Natural killer cell (primary cell): ENCODE measurements around the gene FAM236C. TPM values are rescaled to one million over a fixed set of nuclear protein-coding genes. Genes with fewer than 3 reads are reported as not detected.
A peak's percentile ranks its signal among the peaks of the same experiment; 100 is the strongest.
"Not testable (repeated sequence)": the region's sequence is repeated elsewhere in the genome, so short reads cannot be mapped to it uniquely, and the experiment has no call there.

Source experiments
- ATAC-seq, 3 donors: fragments of 150-1000 bp in 2 of 3; fragments of 200-7000 bp in 1 of 3; cut with Tn5 transposase; 1 replicate in 1 of 3; 2 replicates in 2 of 3; pipeline ENCODE4 v1.10.0; 2021; ENCODE audit warnings: mild to moderate bottlenecking in 2 of 3, moderate library complexity in 2 of 3
- DNase-seq, 2 donors: peaks; one replicate each; pipeline versions ENCODE4 v3.0.0 to v3.0.0-alpha.2; 2013 to 2021; ENCODE audit warnings: mixed read lengths in 1 of 2
- H3K27ac ChIP-seq: one replicate; pipeline ENCODE4 v1.5.1; 2013; ENCODE audit warnings: mild to moderate bottlenecking, low read length
- H3K27me3 ChIP-seq: one replicate; pipeline ENCODE4 v1.6.1; 2013; ENCODE audit warnings: low read length; ENCODE audit not compliant: control insufficient read depth, insufficient read depth
- H3K36me3 ChIP-seq: one replicate; pipeline ENCODE4 v1.6.1; 2013; ENCODE audit warnings: low read length; ENCODE audit not compliant: control insufficient read depth, insufficient read depth
- H3K4me1 ChIP-seq: one replicate; pipeline ENCODE4 v1.6.1; 2013; ENCODE audit warnings: low read length; ENCODE audit not compliant: control insufficient read depth, insufficient read depth
- H3K4me3 ChIP-seq: one replicate; pipeline ENCODE4 v1.5.1; 2013; ENCODE audit warnings: low read length
- H3K9me3 ChIP-seq: one replicate; pipeline ENCODE4 v1.6.1; 2013; ENCODE audit warnings: low read length; ENCODE audit not compliant: control insufficient read depth, insufficient read depth
- H3K27ac Mint-ChIP-seq, 2 donors: one replicate each; pipeline ENCODE4 v1.8.0; 2022; ENCODE audit warnings: mild to moderate bottlenecking in 2 of 2, mixed read lengths in 2 of 2, moderate library complexity in 1 of 2
- H3K27me3 Mint-ChIP-seq, 2 donors: one replicate each; pipeline ENCODE4 v1.8.0; 2022; ENCODE audit warnings: low read depth in 2 of 2, mixed read lengths in 2 of 2
- H3K36me3 Mint-ChIP-seq: one replicate; pipeline ENCODE4 v1.8.0; 2022; ENCODE audit warnings: mixed read lengths
- H3K4me1 Mint-ChIP-seq, 2 donors: one replicate each; pipeline ENCODE4 v1.8.0; 2022; ENCODE audit warnings: mixed read lengths in 2 of 2
- H3K4me3 Mint-ChIP-seq: one replicate; pipeline ENCODE4 v1.8.0; 2022; ENCODE audit warnings: mild to moderate bottlenecking, moderate library complexity, mixed read lengths
- H3K9me3 Mint-ChIP-seq, 2 donors: one replicate each; pipeline ENCODE4 v1.8.0; 2022; ENCODE audit warnings: mixed read lengths in 2 of 2
- WGBS: methylation state at CpG from one replicate; pipeline ENCODE4 v1.1.7; 2013; ENCODE audit warnings: missing lambda C conversion rate; ENCODE audit not compliant: insufficient coverage; 5-methylcytosine and 5-hydroxymethylcytosine counted together
- intact Hi-C: fragments of 100-400 bp; cut with micrococcal nuclease; formaldehyde crosslinking; loops from one replicate; pipeline ENCODE4 v1.14.2; 2022
- total RNA-seq, 4 donors: library from RNA; stranded (reverse); fragments of 120-200 nt in 1 of 4; gene quantifications; one replicate each; pipeline versions ENCODE4 v1.2.3 to v1.2.4, GENCODE V29; 2013 to 2022

Gene FAM236C
- total RNA-seq, 3 donors from 2014 or later (not counting 1 experiment from before 2014, with no cell fraction given) = not detected

DNA sequence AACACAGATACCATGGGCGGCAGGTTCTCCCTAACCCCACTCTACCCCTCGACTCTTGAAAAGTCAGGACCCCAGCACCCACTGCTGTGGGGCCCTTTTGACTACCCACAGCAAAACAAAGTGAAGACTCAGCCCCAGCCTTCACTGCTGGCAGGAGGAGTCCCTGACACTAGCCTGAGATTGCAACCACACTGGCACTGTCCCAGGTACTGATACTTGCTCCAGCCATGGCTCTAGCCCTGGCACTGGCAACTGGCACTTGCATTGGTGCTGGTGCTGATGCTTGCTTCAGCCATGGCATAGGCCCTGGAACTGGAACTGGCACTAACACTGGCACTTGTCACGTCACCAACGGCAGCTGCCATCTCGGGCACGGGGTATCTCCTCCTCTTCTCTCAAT is 29.9 kb downstream of the FAM236C start:
- H3K36me3 Mint-ChIP-seq, H3K4me3 ChIP-seq, H3K9me3 Mint-ChIP-seq, H3K4me1 Mint-ChIP-seq, H3K9me3 ChIP-seq, H3K4me3 Mint-ChIP-seq, intact Hi-C loops, H3K4me1 ChIP-seq, H3K27ac ChIP-seq, H3K27me3 Mint-ChIP-seq, H3K27me3 ChIP-seq, H3K27ac Mint-ChIP-seq, DNase-seq, H3K36me3 ChIP-seq: not testable (repeated sequence)
- no CpG with 5 or more reads among the region's 6 CpGs for WGBS
- peak in 1 of 3 donors; percentile 40 for ATAC-seq

GRCh38 chrX:72943035-72943818 is 30.8 kb downstream of the FAM236C start:
- intact Hi-C loops, DNase-seq, H3K4me1 ChIP-seq, H3K27me3 Mint-ChIP-seq, H3K36me3 Mint-ChIP-seq, H3K36me3 ChIP-seq, H3K9me3 Mint-ChIP-seq, H3K27me3 ChIP-seq, H3K4me3 Mint-ChIP-seq, H3K27ac ChIP-seq, H3K4me3 ChIP-seq, H3K4me1 Mint-ChIP-seq, H3K27ac Mint-ChIP-seq, H3K9me3 ChIP-seq: not testable (repeated sequence)
- peak; percentile 38 to 61 (median 59) for ATAC-seq
- no CpG with 5 or more reads among the region's 44 CpGs for WGBS

GRCh38 chrX:72943819-72944169 is 31.4 kb downstream of the FAM236C start, which contains the start of gene DMRTC1:
TSS of gene DMRTC1 (minus strand) at chrX:72943837. CDS start at chrX:72875694, 68,143 bp downstream.
- H3K4me3 ChIP-seq, H3K4me1 ChIP-seq, H3K36me3 Mint-ChIP-seq, H3K27ac Mint-ChIP-seq, H3K4me1 Mint-ChIP-seq, H3K9me3 Mint-ChIP-seq, H3K36me3 ChIP-seq, DNase-seq, H3K9me3 ChIP-seq, intact Hi-C loops, H3K4me3 Mint-ChIP-seq, H3K27ac ChIP-seq, H3K27me3 Mint-ChIP-seq, H3K27me3 ChIP-seq: not testable (repeated sequence)
- no CpG with 5 or more reads among the region's 15 CpGs for WGBS
- peak; percentile 76 to 87 (median 83) for ATAC-seq

GRCh38 chrX:72959971-72960370 is 47.6 kb downstream of the FAM236C start:
- ATAC-seq, H3K9me3 ChIP-seq, H3K27me3 ChIP-seq, H3K36me3 ChIP-seq, H3K4me1 Mint-ChIP-seq, intact Hi-C loops, H3K9me3 Mint-ChIP-seq, H3K4me3 ChIP-seq, DNase-seq, H3K27me3 Mint-ChIP-seq, H3K4me1 ChIP-seq, H3K27ac ChIP-seq, H3K36me3 Mint-ChIP-seq, H3K27ac Mint-ChIP-seq, H3K4me3 Mint-ChIP-seq: not testable (repeated sequence)
- no CpG with 5 or more reads among the region's 9 CpGs for whole genome bisulfite sequencing

Other genes with a start within 250 kb of the FAM236C start
- gene PHKA1, start 198.3 kb upstream of the FAM236C start, total RNA-seq = under 1 TPM; 0.13 to 0.24 (median 0.16) TPM
- under 1 TPM in 2 of 3 donors, not detected in 1; 0.33 to 0.91 TPM for gene DMRTC1B, start 135.7 kb upstream of the FAM236C start, total RNA-seq
- gene FAM236B, start 130.0 kb upstream of the FAM236C start, total RNA-seq = not detected
- not detected for gene FAM236D, start 104.4 kb upstream of the FAM236C start, total RNA-seq
- gene FAM236A, start 25.6 kb downstream of the FAM236C start, total RNA-seq = not detected
- gene DMRTC1, start 31.2 kb downstream of the FAM236C start, total RNA-seq = not detected
- gene PABPC1L2B, start 90.3 kb downstream of the FAM236C start, total RNA-seq = not detected
- gene PABPC1L2A, start 166.9 kb downstream of the FAM236C start, total RNA-seq = not detected